PC-9 (cell line): ENCODE results near the gene MPHOSPH6.

Experiments
- CTCF ChIP-seq: fragments of 200-600 bp; sonication (generic); conservative IDR thresholded peaks from 2 replicates; pipeline ENCODE4 v1.6.1; 2017; ENCODE audit warnings: mixed run types, antibody characterized with exemption, mild to moderate bottlenecking, moderate library complexity
- EZH2 ChIP-seq: fragments of 200-600 bp; sonication (generic); IDR thresholded peaks from 2 replicates; pipeline ENCODE4 v1.8.0; 2017; ENCODE audit warnings: antibody characterized with exemption, low read depth

- TF ChIP-seq CTCF (no peak), EZH2 (no peak)
Measured at GRCh38 chr16:82116535-82116934, 53.5 kb downstream of the MPHOSPH6 start.
